ENCODE measurements around the gene OPN1MW2.
"Not testable (repeated sequence)": the region's sequence is repeated elsewhere in the genome, so short reads cannot be mapped to it uniquely, and the experiment has no call there.

OPN1MW2 gene

GRCh38 chrX:154219456-154219855 is at the start of gene OPN1MW2:
TSS of gene OPN1MW2 (plus strand) at chrX:154219756. CDS start at chrX:154219816, 60 bp downstream.
- not testable (repeated sequence) for H3K4me2 ChIP-seq (ENCODE audit: low read depth, low read length, poor library complexity, severe bottlenecking); H3K9ac ChIP-seq (ENCODE audit: low read depth, low read length, poor library complexity, severe bottlenecking); H3K9me2 ChIP-seq (replicated peaks; ENCODE audit: low read depth, low read length); H3K9me3 ChIP-seq (ENCODE audit: insufficient read depth, low read depth, low read length); H3K79me2 ChIP-seq (ENCODE audit: insufficient read depth, low read length); H4K20me1 ChIP-seq (ENCODE audit: insufficient read depth, low read length, poor library complexity, severe bottlenecking); H3K36me3 ChIP-seq (ENCODE audit: insufficient read depth, low read length); H2AFZ ChIP-seq (ENCODE audit: low read length); H3K4me1 ChIP-seq (ENCODE audit: insufficient read depth, low read length, poor library complexity, severe bottlenecking); H3K27me3 ChIP-seq (ENCODE audit: insufficient read depth, low read length, poor library complexity, severe bottlenecking); H3K4me3 ChIP-seq (ENCODE audit: low read length, poor library complexity, severe bottlenecking); H3F3A ChIP-seq (ENCODE audit: low read depth)

- H2AFZ ChIP-seq (ENCODE audit: low read length); H3K4me1 ChIP-seq (ENCODE audit: insufficient read depth, low read length, poor library complexity, severe bottlenecking); H3K4me2 ChIP-seq (ENCODE audit: low read depth, low read length, poor library complexity, severe bottlenecking); H3K4me3 ChIP-seq (ENCODE audit: low read length, poor library complexity, severe bottlenecking); H3F3A ChIP-seq (ENCODE audit: low read depth); H3K9me2 ChIP-seq (replicated peaks; ENCODE audit: low read depth, low read length); H4K20me1 ChIP-seq (ENCODE audit: insufficient read depth, low read length, poor library complexity, severe bottlenecking); H3K27me3 ChIP-seq (ENCODE audit: insufficient read depth, low read length, poor library complexity, severe bottlenecking); H3K9ac ChIP-seq (ENCODE audit: low read depth, low read length, poor library complexity, severe bottlenecking); H3K9me3 ChIP-seq (ENCODE audit: insufficient read depth, low read depth, low read length); H3K36me3 ChIP-seq (ENCODE audit: insufficient read depth, low read length); H3K79me2 ChIP-seq (ENCODE audit: insufficient read depth, low read length): not testable (repeated sequence)
These were observed 47.0 kb upstream of the OPN1MW2 start for GRCh38 chrX:154172535-154172943.

GRCh38 chrX:154174356-154174755 is 45.2 kb upstream of the OPN1MW2 start:
- H4K20me1 ChIP-seq (ENCODE audit: insufficient read depth, low read length, poor library complexity, severe bottlenecking) = not testable (repeated sequence)

GRCh38 chrX:154182296-154182695 is 37.3 kb upstream of the OPN1MW2 start, which contains the start of gene OPN1MW:
TSS of gene OPN1MW (plus strand) at chrX:154182596. CDS start at chrX:154182678, 82 bp downstream.
- H3F3A ChIP-seq (ENCODE audit: low read depth); H3K9me2 ChIP-seq (replicated peaks; ENCODE audit: low read depth, low read length); H3K9ac ChIP-seq (ENCODE audit: low read depth, low read length, poor library complexity, severe bottlenecking); H3K4me2 ChIP-seq (ENCODE audit: low read depth, low read length, poor library complexity, severe bottlenecking); H3K4me3 ChIP-seq (ENCODE audit: low read length, poor library complexity, severe bottlenecking); H3K27me3 ChIP-seq (ENCODE audit: insufficient read depth, low read length, poor library complexity, severe bottlenecking); H3K4me1 ChIP-seq (ENCODE audit: insufficient read depth, low read length, poor library complexity, severe bottlenecking); H3K79me2 ChIP-seq (ENCODE audit: insufficient read depth, low read length); H2AFZ ChIP-seq (ENCODE audit: low read length); H3K36me3 ChIP-seq (ENCODE audit: insufficient read depth, low read length); H3K9me3 ChIP-seq (ENCODE audit: insufficient read depth, low read depth, low read length); H4K20me1 ChIP-seq (ENCODE audit: insufficient read depth, low read length, poor library complexity, severe bottlenecking): not testable (repeated sequence)

More at GRCh38 chrX:154174356-154174755, 45.2 kb upstream of the OPN1MW2 start:
- not testable (repeated sequence) for H3K9me3 ChIP-seq (ENCODE audit: insufficient read depth, low read depth, low read length); H3F3A ChIP-seq (ENCODE audit: low read depth); H3K4me3 ChIP-seq (ENCODE audit: low read length, poor library complexity, severe bottlenecking); H3K9ac ChIP-seq (ENCODE audit: low read depth, low read length, poor library complexity, severe bottlenecking); H3K9me2 ChIP-seq (replicated peaks; ENCODE audit: low read depth, low read length); H3K4me1 ChIP-seq (ENCODE audit: insufficient read depth, low read length, poor library complexity, severe bottlenecking); H3K4me2 ChIP-seq (ENCODE audit: low read depth, low read length, poor library complexity, severe bottlenecking); H3K27me3 ChIP-seq (ENCODE audit: insufficient read depth, low read length, poor library complexity, severe bottlenecking); H2AFZ ChIP-seq (ENCODE audit: low read length); H3K36me3 ChIP-seq (ENCODE audit: insufficient read depth, low read length); H3K79me2 ChIP-seq (ENCODE audit: insufficient read depth, low read length)

- H3K4me2 ChIP-seq (ENCODE audit: low read depth, low read length, poor library complexity, severe bottlenecking); H3K4me3 ChIP-seq (ENCODE audit: low read length, poor library complexity, severe bottlenecking); H3K27me3 ChIP-seq (ENCODE audit: insufficient read depth, low read length, poor library complexity, severe bottlenecking); H4K20me1 ChIP-seq (ENCODE audit: insufficient read depth, low read length, poor library complexity, severe bottlenecking); H3F3A ChIP-seq (ENCODE audit: low read depth); H3K36me3 ChIP-seq (ENCODE audit: insufficient read depth, low read length); H3K79me2 ChIP-seq (ENCODE audit: insufficient read depth, low read length); H3K9me2 ChIP-seq (replicated peaks; ENCODE audit: low read depth, low read length); H2AFZ ChIP-seq (ENCODE audit: low read length); H3K4me1 ChIP-seq (ENCODE audit: insufficient read depth, low read length, poor library complexity, severe bottlenecking); H3K9ac ChIP-seq (ENCODE audit: low read depth, low read length, poor library complexity, severe bottlenecking); H3K9me3 ChIP-seq (ENCODE audit: insufficient read depth, low read depth, low read length): not testable (repeated sequence)
These were observed 35.8 kb upstream of the OPN1MW2 start for GRCh38 chrX:154183794-154184193.

- H3K9me2 ChIP-seq (replicated peaks; ENCODE audit: low read depth, low read length); H2AFZ ChIP-seq (ENCODE audit: low read length); H3K4me3 ChIP-seq (ENCODE audit: low read length, poor library complexity, severe bottlenecking); H4K20me1 ChIP-seq (ENCODE audit: insufficient read depth, low read length, poor library complexity, severe bottlenecking); H3F3A ChIP-seq (ENCODE audit: low read depth); H3K27me3 ChIP-seq (ENCODE audit: insufficient read depth, low read length, poor library complexity, severe bottlenecking); H3K36me3 ChIP-seq (ENCODE audit: insufficient read depth, low read length); H3K4me1 ChIP-seq (ENCODE audit: insufficient read depth, low read length, poor library complexity, severe bottlenecking); H3K79me2 ChIP-seq (ENCODE audit: insufficient read depth, low read length); H3K9me3 ChIP-seq (ENCODE audit: insufficient read depth, low read depth, low read length); H3K4me2 ChIP-seq (ENCODE audit: low read depth, low read length, poor library complexity, severe bottlenecking); H3K9ac ChIP-seq (ENCODE audit: low read depth, low read length, poor library complexity, severe bottlenecking): not testable (repeated sequence)
These were observed 26.7 kb upstream of the OPN1MW2 start for GRCh38 chrX:154192846-154193245.

GRCh38 chrX:154194316-154194715 is 25.2 kb upstream of the OPN1MW2 start:
- not testable (repeated sequence) for H3F3A ChIP-seq (ENCODE audit: low read depth)

GRCh38 chrX:154196466-154196865 is 23.1 kb upstream of the OPN1MW2 start:
- not testable (repeated sequence) for H3K79me2 ChIP-seq (ENCODE audit: insufficient read depth, low read length); H3K27me3 ChIP-seq (ENCODE audit: insufficient read depth, low read length, poor library complexity, severe bottlenecking); H3K9me2 ChIP-seq (replicated peaks; ENCODE audit: low read depth, low read length); H3F3A ChIP-seq (ENCODE audit: low read depth); H3K36me3 ChIP-seq (ENCODE audit: insufficient read depth, low read length); H3K4me1 ChIP-seq (ENCODE audit: insufficient read depth, low read length, poor library complexity, severe bottlenecking); H2AFZ ChIP-seq (ENCODE audit: low read length); H3K9ac ChIP-seq (ENCODE audit: low read depth, low read length, poor library complexity, severe bottlenecking); H4K20me1 ChIP-seq (ENCODE audit: insufficient read depth, low read length, poor library complexity, severe bottlenecking); H3K9me3 ChIP-seq (ENCODE audit: insufficient read depth, low read depth, low read length); H3K4me3 ChIP-seq (ENCODE audit: low read length, poor library complexity, severe bottlenecking); H3K4me2 ChIP-seq (ENCODE audit: low read depth, low read length, poor library complexity, severe bottlenecking)

More at GRCh38 chrX:154194316-154194715, 25.2 kb upstream of the OPN1MW2 start:
- not testable (repeated sequence) for H3K4me3 ChIP-seq (ENCODE audit: low read length, poor library complexity, severe bottlenecking); H3K4me2 ChIP-seq (ENCODE audit: low read depth, low read length, poor library complexity, severe bottlenecking); H3K27me3 ChIP-seq (ENCODE audit: insufficient read depth, low read length, poor library complexity, severe bottlenecking); H3K79me2 ChIP-seq (ENCODE audit: insufficient read depth, low read length); H3K9me2 ChIP-seq (replicated peaks; ENCODE audit: low read depth, low read length); H3K9me3 ChIP-seq (ENCODE audit: insufficient read depth, low read depth, low read length); H4K20me1 ChIP-seq (ENCODE audit: insufficient read depth, low read length, poor library complexity, severe bottlenecking); H2AFZ ChIP-seq (ENCODE audit: low read length); H3K9ac ChIP-seq (ENCODE audit: low read depth, low read length, poor library complexity, severe bottlenecking); H3K36me3 ChIP-seq (ENCODE audit: insufficient read depth, low read length); H3K4me1 ChIP-seq (ENCODE audit: insufficient read depth, low read length, poor library complexity, severe bottlenecking)

Data from Loucy (cell line).